GM12878 (cell line): ENCODE results near the gene AGAP1. TPM values are rescaled to one million over a fixed set of nuclear protein-coding genes. Genes with fewer than 3 reads are reported as not detected.

Experiments used
- ATAC-seq: fragments of 200-7000 bp; cut with Tn5 transposase; 3 replicates; pipeline ENCODE4 v1.9.1; 2020; ENCODE audit warnings: mild to moderate bottlenecking, moderate library complexity
- BruUV-seq: library from RNA; stranded (reverse); fragments of 400-500 nt; replicated peaks from 2 replicates; lab custom pipeline; 2021; lab: Mats Ljungman, UMichigan
- CTCF ChIA-PET: fragments of 300-600 bp; sonication (Branson Sonifier 250); formaldehyde crosslinking; extraction: SDS; loops from one replicate; lab custom pipeline; 2021; ENCODE audit warnings: inconsistent platforms; lab: Yijun Ruan, JAX
- POLR2A ChIA-PET: fragments of 350-600 bp; formaldehyde crosslinking; extraction: SDS; loops from one replicate; lab custom pipeline; 2021; ENCODE audit warnings: inconsistent platforms; lab: Charles Lee
- RAD21 ChIA-PET: fragments of 300-600 bp; sonication (Branson Sonifier 250); formaldehyde crosslinking; loops from one replicate; lab custom pipeline; 2023; ENCODE audit warnings: antibody characterized with exemption; ENCODE audit not compliant: unreplicated experiment; lab: Charles Lee
- SMC1A ChIA-PET: fragments of 300-600 bp; sonication (Branson Sonifier 250); formaldehyde crosslinking; loops from one replicate; lab custom pipeline; 2023; ENCODE audit not compliant: unreplicated experiment, uncharacterized antibody; lab: Charles Lee
- DNase-seq: peaks from one replicate; pipeline ENCODE4 v3.0.0-alpha.2; 2011; ENCODE audit warnings: low read depth, low spot score
- FAIRE-seq: peaks from 3 replicates; lab custom pipeline; 2011; peaks lifted over from hg19 to GRCh38; lab: Jason Lieb, UNC
- H2AFZ ChIP-seq: 2 replicates; pipeline ENCODE4 v1.6.0; 2011; ENCODE audit warnings: low read depth, low read length, control low read depth; ENCODE audit not compliant: control insufficient read depth
- H3K27ac ChIP-seq: 2 replicates; pipeline ENCODE4 v1.5.1; 2011; ENCODE audit warnings: control low read depth; ENCODE audit not compliant: control insufficient read depth, insufficient read depth
- H3K27me3 ChIP-seq, 2 experiments: replicated peaks in 1 of 2; 2 replicates each; pipeline versions ENCODE4 v1.6.0 to v1.6.1; 2011; ENCODE audit warnings: low read length in 1 of 2; ENCODE audit not compliant: control insufficient read depth in 2 of 2, insufficient read depth in 2 of 2
- H3K36me3 ChIP-seq, 2 experiments: 2 replicates each; pipeline ENCODE4 v1.5.1; 2011; ENCODE audit warnings: low read length in 1 of 2; ENCODE audit not compliant: control insufficient read depth in 2 of 2, insufficient read depth in 2 of 2
- H3K4me1 ChIP-seq: 2 replicates; pipeline ENCODE4 v1.6.1; 2011; ENCODE audit warnings: mild to moderate bottlenecking, low read length, moderate library complexity, mixed read lengths; ENCODE audit not compliant: control insufficient read depth, insufficient read depth
- H3K4me2 ChIP-seq: 2 replicates; pipeline ENCODE4 v1.6.0; 2011; ENCODE audit warnings: control low read depth; ENCODE audit not compliant: control insufficient read depth, insufficient read depth
- H3K4me3 ChIP-seq: fragments of 200-600 bp; sonication (generic); 2 replicates; pipeline ENCODE4 v1.5.1; 2016
- H3K79me2 ChIP-seq: 2 replicates; pipeline ENCODE4 v1.6.0; 2011; ENCODE audit warnings: low read length; ENCODE audit not compliant: control insufficient read depth, insufficient read depth
- H3K9ac ChIP-seq: 2 replicates; pipeline ENCODE4 v1.8.0; 2011; ENCODE audit warnings: low read length, control low read depth, mixed read lengths; ENCODE audit not compliant: control insufficient read depth, insufficient read depth
- H3K9me3 ChIP-seq: replicated peaks from 3 replicates; pipeline ENCODE4 v1.5.1; 2011; ENCODE audit warnings: mild to moderate bottlenecking, low read length; ENCODE audit not compliant: control insufficient read depth, insufficient read depth
- H4K20me1 ChIP-seq: 2 replicates; pipeline ENCODE4 v1.6.0; 2011; ENCODE audit not compliant: control insufficient read depth, insufficient read depth
- BCL11A ChIP-seq: IDR thresholded peaks from 2 replicates; pipeline ENCODE4 v1.6.1; 2011; ENCODE audit warnings: low read depth, low read length
- CEBPB ChIP-seq, 2 experiments: fragments of 150-350 bp in 1 of 2; IDR thresholded peaks; 2 replicates each; pipeline ENCODE4 v1.6.1; 2012 to 2014; ENCODE audit warnings: low read depth in 2 of 2, low read length in 2 of 2, borderline replicate concordance in 1 of 2, inconsistent platforms in 1 of 2
- CHD4 ChIP-seq: fragments of 200-600 bp; sonication (generic); IDR thresholded peaks from 2 replicates; pipeline ENCODE4 v1.6.1; 2016; ENCODE audit warnings: mild to moderate bottlenecking
- CUX1 ChIP-seq: IDR thresholded peaks from 2 replicates; pipeline ENCODE4 v1.6.1; 2012; ENCODE audit warnings: improper control_type of control experiment, low read depth, low read length; ENCODE audit not compliant: insufficient replicate concordance
- ELK1 ChIP-seq: IDR thresholded peaks from 2 replicates; pipeline ENCODE4 v1.6.1; 2012; ENCODE audit warnings: low read depth, low read length, improper control_type of control experiment
- IKZF1 ChIP-seq: fragments of 450-650 bp; conservative IDR thresholded peaks from 2 replicates; pipeline ENCODE4 v1.6.1; 2017; ENCODE audit warnings: antibody characterized with exemption, mild to moderate bottlenecking
- MTA3 ChIP-seq: IDR thresholded peaks from 2 replicates; pipeline ENCODE4 v1.6.1; 2012; ENCODE audit warnings: low read length, inconsistent platforms, borderline replicate concordance
- MYB ChIP-seq: fragments of 150-350 bp; IDR thresholded peaks from 2 replicates; pipeline ENCODE4 v1.6.1; 2014; ENCODE audit warnings: mild to moderate bottlenecking, low read depth, low read length, borderline replicate concordance
- NR2C1 ChIP-seq: fragments of 450-650 bp; IDR thresholded peaks from 2 replicates; pipeline ENCODE4 v1.6.1; 2017; ENCODE audit warnings: antibody characterized with exemption, mild to moderate bottlenecking, moderate library complexity
- POU2F2 ChIP-seq: IDR thresholded peaks from 3 replicates; pipeline ENCODE4 v1.6.1; 2011; ENCODE audit warnings: low read depth, mild to moderate bottlenecking, low read length, borderline replicate concordance
- TAF1 ChIP-seq: IDR thresholded peaks from 2 replicates; pipeline ENCODE4 v1.6.1; 2011; ENCODE audit warnings: mild to moderate bottlenecking, low read depth, low read length, borderline replicate concordance
- USF2 ChIP-seq: IDR thresholded peaks from 2 replicates; pipeline ENCODE4 v1.6.1; 2011; ENCODE audit warnings: low read depth, low read length, improper control_type of control experiment, borderline replicate concordance
- WGBS: methylation state at CpG from one replicate; pipeline ENCODE4 v1.1.6; 2016; ENCODE audit warnings: low lambda C conversion rate; ENCODE audit not compliant: insufficient replicate concordance, insufficient coverage; ENCODE audit errors: missing lambda C conversion rate; 5-methylcytosine and 5-hydroxymethylcytosine counted together
- in situ Hi-C: fragments of 300-500 bp; cut with MboI; formaldehyde crosslinking; loops from 9 replicates; pipeline ENCODE4 v1.14.3; 2018; ENCODE audit warnings: mixed read lengths
- intact Hi-C: fragments of 100-400 bp; cut with micrococcal nuclease; formaldehyde crosslinking; loops from one replicate; pipeline ENCODE4 v1.14.2; 2022; ENCODE audit not compliant: unreplicated experiment
- polyA plus RNA-seq, 11 experiments: library from polyadenylated mRNA; depleted of rRNA in 4 of 11; unstranded in 6 of 11; stranded (reverse) in 5 of 11; fragments of >200 nt; fragmentation: Nextera tagmentation in 4 of 11; fragmentation: Illumina TruSeq in 1 of 11; extraction: Ambion mirVana in 4 of 11; extraction: Trizol in 1 of 11; gene quantifications; 1 replicate in 1 of 11; 2 replicates in 10 of 11; pipeline versions ENCODE4 v1.2.1 to v1.2.3, GENCODE V29; 2011 to 2016; ENCODE audit warnings: inconsistent platforms in 2 of 11, missing spikeins in 2 of 11, low read depth in 1 of 11
- total RNA-seq, 4 experiments: library from RNA; depleted of rRNA in 3 of 4; stranded (reverse); fragments of >200 nt in 3 of 4; fragmentation: Illumina TruSeq in 1 of 4; extraction: Trizol in 1 of 4; gene quantifications; 2 replicates each; pipeline versions ENCODE4 v1.2.1 to v1.2.3, GENCODE V29; 2013 to 2021

The AGAP1 gene
- total and polyA plus RNA-seq, 10 of the 15 experiments (the other 5 are each of a cell fraction or from before 2014, with no cell fraction given): 0.05 to 0.15 (median 0.06) TPM; not detected in 7

GRCh38 chr2:235911633-235912233, 417.9 kb downstream of the AGAP1 start (continued):
- TF ChIP-seq CUX1 (no peak), ELK1 (no peak)

- no peak overlapping the region for H2AFZ ChIP-seq
- DNase-seq (no peak), ATAC-seq (no peak), FAIRE-seq (no peak)
- H3K27ac ChIP-seq: no peak overlapping the region
- H4K20me1 ChIP-seq: no peaks in the 10 kb centered on the region
- no peaks in the 10 kb centered on the region for H3K4me1 ChIP-seq
- H3K36me3 ChIP-seq: no peaks in the 10 kb centered on the region
- H3K4me3 ChIP-seq: no peak overlapping the region
- no peaks in the 10 kb centered on the region for H3K79me2 ChIP-seq
- ChIA-PET RAD21 (no interaction called here), POLR2A (no interaction called here), CTCF (no interaction called here), SMC1A (no interaction called here)
- in situ Hi-C loops (no loop called here), intact Hi-C loops (no loop called here)
- 19% methylated on average over 9 of the region's 9 CpGs for WGBS
- H3K9me3 ChIP-seq: no peaks in the 10 kb centered on the region
- H3K4me2 ChIP-seq: no peak overlapping the region
- no peaks in the 10 kb centered on the region for H3K27me3 ChIP-seq
- H3K9ac ChIP-seq: no peak overlapping the region
- BruUV-seq: no TSS peak
- TF ChIP-seq POU2F2 (no peak), MYB (no peak), IKZF1 (no peak), BCL11A (no peak), MTA3 (no peak), NR2C1 (no peak), USF2 (no peak), TAF1 (no peak), CHD4 (no peak), CEBPB (IDR thresholded peaks at IDR 0.05; ENCODE audit: borderline replicate concordance in 1 of 2, low read depth in 2 of 2, low read length in 2 of 2) (no peak)
These were observed 420.9 kb downstream of the AGAP1 start for GRCh38 chr2:235914756-235915155.
